HCT116 (cell line): Measurements from ENCODE around the gene RASL11B. TPM values are rescaled to one million over a fixed set of nuclear protein-coding genes. Genes with fewer than 3 reads are reported as not detected.

Source experiments
- ATAC-seq: fragments of 200-7000 bp; cut with Tn5 transposase; 2 replicates; pipeline ENCODE4 v1.9.1; 2020; ENCODE audit warnings: mild to moderate bottlenecking, moderate library complexity
- BruUV-seq: library from RNA; stranded (reverse); fragments of 400-500 nt; replicated peaks from 2 replicates; lab custom pipeline; 2021; lab: Mats Ljungman, UMichigan
- CTCF ChIA-PET: fragments of 300-600 bp; sonication (Branson Sonifier 250); formaldehyde crosslinking; loops from one replicate; lab custom pipeline; 2021; ENCODE audit warnings: antibody characterized with exemption; lab: Charles Lee
- POLR2A ChIA-PET: fragments of 300-600, 350-600 bp; sonication (Branson Sonifier 250); formaldehyde crosslinking; loops from one replicate; lab custom pipeline; 2021; ENCODE audit warnings: antibody characterized with exemption; lab: Charles Lee
- RAD21 ChIA-PET, 2 experiments: fragments of 300-600 bp; sonication (Branson Sonifier 250); formaldehyde crosslinking; loops; one replicate each; lab custom pipeline; 2023; ENCODE audit warnings: low total read pairs in 2 of 2; ENCODE audit not compliant: uncharacterized antibody in 2 of 2, unreplicated experiment in 2 of 2, low non-redundant PET in 1 of 2; lab: Charles Lee
- DNase-seq: peaks from one replicate; pipeline ENCODE4 v3.0.0-alpha.2; 2010; ENCODE audit warnings: low read depth, low spot score
- H2AFZ ChIP-seq: fragments of 200-600 bp; shearing (Covaris generic), sonication (generic); 2 replicates; pipeline ENCODE4 v1.6.1; 2017; ENCODE audit warnings: low read depth, mixed run types, mixed read lengths, antibody characterized with exemption, low read length; ENCODE audit not compliant: poor library complexity, severe bottlenecking
- H3K27ac ChIP-seq: 2 replicates; pipeline ENCODE4 v1.5.1; 2012; ENCODE audit warnings: low read depth, low read length
- H3K27me3 ChIP-seq: fragments of 200-600 bp; sonication (generic); 2 replicates; pipeline ENCODE4 v1.6.1; 2016; ENCODE audit warnings: mixed run types, low read length, mixed read lengths; ENCODE audit not compliant: insufficient read depth
- H3K36me3 ChIP-seq, 2 experiments: fragments of 200-500 bp in 1 of 2; fragments of 200-600 bp in 1 of 2; sonication (Bioruptor generic) in 1 of 2; sonication (generic) in 1 of 2; 2 replicates each; pipeline versions ENCODE4 v1.5.1 to v1.6.1; 2014 to 2016; ENCODE audit warnings: low read length in 2 of 2, inconsistent platforms in 1 of 2, mixed read lengths in 1 of 2, mixed run types in 1 of 2; ENCODE audit not compliant: insufficient read depth in 2 of 2, control insufficient read depth in 1 of 2
- H3K4me1 ChIP-seq, 2 experiments: fragments of 200-600 bp in 1 of 2; sonication (generic) in 1 of 2; 2 replicates each; pipeline versions ENCODE4 v1.5.1 to v1.6.1; 2012 to 2017; ENCODE audit warnings: low read length in 2 of 2, inconsistent platforms in 1 of 2, mild to moderate bottlenecking in 1 of 2, mixed read lengths in 1 of 2, mixed run types in 1 of 2, moderate library complexity in 1 of 2; ENCODE audit not compliant: insufficient read depth in 2 of 2, control insufficient read depth in 1 of 2
- H3K4me2 ChIP-seq: fragments of 200-600 bp; sonication (generic); 2 replicates; pipeline ENCODE4 v1.6.1; 2017; ENCODE audit warnings: mixed run types, low read length, mixed read lengths
- H3K4me3 ChIP-seq, 2 experiments: fragments of 200-600 bp in 1 of 2; sonication (generic) in 1 of 2; replicated peaks in 1 of 2; 2 replicates each; pipeline ENCODE4 v1.5.1; 2011 to 2016; ENCODE audit warnings: low read length in 2 of 2, control low read depth in 1 of 2, low read depth in 1 of 2, mild to moderate bottlenecking in 1 of 2, mixed read lengths in 1 of 2, mixed run types in 1 of 2
- H3K79me2 ChIP-seq: fragments of 200-600 bp; sonication (generic); 2 replicates; pipeline ENCODE4 v1.6.1; 2017; ENCODE audit warnings: mild to moderate bottlenecking, mixed run types, low read length, moderate library complexity, mixed read lengths; ENCODE audit not compliant: insufficient read depth
- H3K9ac ChIP-seq: fragments of 200-600 bp; sonication (generic); 2 replicates; pipeline ENCODE4 v1.6.1; 2016; ENCODE audit warnings: low read length, mixed read lengths
- H3K9me2 ChIP-seq: fragments of 200-600 bp; sonication (generic), shearing (Covaris generic); 2 replicates; pipeline ENCODE4 v1.6.1; 2017; ENCODE audit warnings: mixed run types, mild to moderate bottlenecking, moderate library complexity; ENCODE audit not compliant: insufficient read depth
- H3K9me3 ChIP-seq, 2 experiments: fragments of 200-500 bp in 1 of 2; fragments of 200-600 bp in 1 of 2; sonication (Bioruptor generic) in 1 of 2; sonication (generic) in 1 of 2; 2 replicates each; pipeline ENCODE4 v1.6.1; 2014 to 2017; ENCODE audit warnings: low read length in 2 of 2, mixed read lengths in 2 of 2, inconsistent platforms in 1 of 2, low read depth in 1 of 2, mild to moderate bottlenecking in 1 of 2, mixed run types in 1 of 2, moderate library complexity in 1 of 2; ENCODE audit not compliant: control insufficient read depth in 1 of 2, insufficient read depth in 1 of 2
- H4K20me1 ChIP-seq: fragments of 200-600 bp; sonication (generic), shearing (Covaris generic); 2 replicates; pipeline ENCODE4 v1.6.1; 2017; ENCODE audit warnings: mixed run types, mild to moderate bottlenecking, moderate library complexity; ENCODE audit not compliant: insufficient read depth
- ATF3 ChIP-seq: IDR thresholded peaks from 2 replicates; pipeline ENCODE4 v1.6.1; 2012
- CBX3 ChIP-seq: IDR thresholded peaks from 2 replicates; pipeline ENCODE4 v1.6.1; 2012; ENCODE audit warnings: low read depth
- CEBPB ChIP-seq: IDR thresholded peaks from 2 replicates; pipeline ENCODE4 v1.6.1; 2012; ENCODE audit warnings: low read depth
- EGR1 ChIP-seq: IDR thresholded peaks from 2 replicates; pipeline ENCODE4 v1.6.1; 2012; ENCODE audit warnings: low read depth
- ELF1 ChIP-seq: IDR thresholded peaks from 2 replicates; pipeline ENCODE4 v1.6.1; 2012; ENCODE audit warnings: low read depth, borderline replicate concordance
- EZH2 ChIP-seq: fragments of 200-600 bp; sonication (generic); IDR thresholded peaks from 2 replicates; pipeline ENCODE4 v1.6.1; 2017; ENCODE audit warnings: antibody characterized with exemption, mixed run types
- EZH2phosphoT487 ChIP-seq: fragments of 200-600 bp; IDR thresholded peaks from 2 replicates; pipeline ENCODE4 v1.6.1; 2018; ENCODE audit warnings: antibody characterized with exemption, borderline replicate concordance
- FOSL1 ChIP-seq: IDR thresholded peaks from 2 replicates; pipeline ENCODE4 v1.6.1; 2012; ENCODE audit warnings: low read depth
- JUND ChIP-seq: IDR thresholded peaks from 2 replicates; pipeline ENCODE4 v1.6.1; 2012
- MAX ChIP-seq: IDR thresholded peaks from 2 replicates; pipeline ENCODE4 v1.6.1; 2012
- POLR2AphosphoS5 ChIP-seq: IDR thresholded peaks from 2 replicates; pipeline ENCODE4 v1.6.1; 2011; ENCODE audit warnings: mild to moderate bottlenecking, low read depth, low read length, moderate library complexity
- RAD21 ChIP-seq: IDR thresholded peaks from 2 replicates; pipeline ENCODE4 v1.6.1; 2012; ENCODE audit warnings: low read depth, mild to moderate bottlenecking
- REST ChIP-seq: IDR thresholded peaks from 2 replicates; pipeline ENCODE4 v1.6.1; 2012; ENCODE audit warnings: low read depth
- SP1 ChIP-seq: IDR thresholded peaks from 2 replicates; pipeline ENCODE4 v1.6.1; 2012; ENCODE audit warnings: low read depth
- SRF ChIP-seq: IDR thresholded peaks from 2 replicates; pipeline ENCODE4 v1.6.1; 2012; ENCODE audit warnings: low read depth
- TCF7L2 ChIP-seq: IDR thresholded peaks from 2 replicates; pipeline ENCODE4 v1.7.0; 2011; ENCODE audit warnings: borderline replicate concordance, inconsistent platforms; ENCODE audit not compliant: insufficient read depth, insufficient read length; ENCODE audit errors: extremely low read depth
- ZNF274 ChIP-seq: fragments of 200-500 bp; sonication (Bioruptor generic); IDR thresholded peaks from 2 replicates; pipeline ENCODE4 v1.6.1; 2014; ENCODE audit warnings: mild to moderate bottlenecking, low read depth, low read length, inconsistent platforms
- intact Hi-C: fragments of 100-400 bp; cut with micrococcal nuclease; formaldehyde crosslinking; loops from 2 replicates; pipeline ENCODE4 v1.10.0; 2022
- total RNA-seq: library from RNA; stranded (reverse); gene quantifications from one replicate; pipeline ENCODE4 v1.2.1, GENCODE V29; 2021; ENCODE audit not compliant: unreplicated experiment
- TF ChIP-seq, protein P1 (sequence below), 3 experiments: fragments of 200-600 bp in 1 of 3; sonication (generic) in 1 of 3; IDR thresholded peaks in 2 of 3; conservative IDR thresholded peaks in 1 of 3; 2 replicates each; pipeline ENCODE4 v1.5.1; 2012 to 2017; ENCODE audit warnings: low read depth in 2 of 3, low read length in 2 of 3, antibody characterized with exemption in 1 of 3, borderline replicate concordance in 1 of 3, control low read depth in 1 of 3, mild to moderate bottlenecking in 1 of 3, mixed read lengths in 1 of 3, mixed run types in 1 of 3, moderate library complexity in 1 of 3; ENCODE audit not compliant: insufficient read depth in 1 of 3
- TF ChIP-seq, protein P2 (sequence below): IDR thresholded peaks from 2 replicates; pipeline ENCODE4 v1.6.1; 2011; ENCODE audit warnings: mild to moderate bottlenecking, low read length, moderate library complexity; ENCODE audit not compliant: insufficient replicate concordance; ENCODE audit errors: extremely low read depth

The RASL11B gene
- total RNA-seq, 1 experiment from 2014 or later = 0.34 TPM

DNA sequence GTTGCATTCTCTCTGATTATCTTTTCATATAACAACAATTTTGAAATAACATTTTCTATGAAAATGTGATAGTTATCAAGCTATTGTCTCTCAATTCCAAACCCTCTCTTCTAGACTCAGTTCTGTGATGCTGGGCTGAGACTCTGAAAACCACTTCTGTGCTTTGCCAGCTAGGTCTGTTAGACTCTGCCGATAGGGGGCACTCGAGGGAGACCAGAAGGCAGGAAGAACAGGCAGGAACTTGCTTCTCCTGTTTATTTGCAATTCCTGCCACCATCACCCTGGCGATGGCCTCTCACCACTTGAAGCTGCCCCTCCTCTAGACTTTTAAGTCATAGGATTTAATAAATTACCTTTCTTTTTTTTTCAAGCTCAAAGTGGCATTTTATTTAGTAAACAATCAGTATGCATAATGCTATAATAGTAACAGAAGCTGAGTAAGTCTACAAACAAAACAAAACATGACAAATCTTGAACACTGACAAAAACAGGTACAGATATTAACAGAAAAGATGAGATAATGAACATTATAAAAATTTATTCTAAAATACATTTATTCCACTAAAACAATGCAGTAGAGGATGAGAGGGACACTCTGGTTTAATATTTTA lies 49.7 kb downstream of the RASL11B start:
- intact Hi-C loops = no loop called here
- TF ChIP-seq JUND (no peak), CEBPB (no peak), POLR2AphosphoS5 (no peak), SRF (no peak), RAD21 (peak; percentile 40), EZH2 (no peak), FOSL1 (no peak), ZNF274 (no peak), CBX3 (0 out of 2 replicates have a peak, but pooled peaks have one; percentile 48), SP1 (no peak), TCF7L2 (no peak), ATF3 (no peak), REST (no peak), EZH2phosphoT487 (no peak), ELF1 (peak; percentile 12; the same call in 1 of the 2 replicates), EGR1 (no peak), MAX (no peak)
- TF ChIP-seq, protein P1, sequence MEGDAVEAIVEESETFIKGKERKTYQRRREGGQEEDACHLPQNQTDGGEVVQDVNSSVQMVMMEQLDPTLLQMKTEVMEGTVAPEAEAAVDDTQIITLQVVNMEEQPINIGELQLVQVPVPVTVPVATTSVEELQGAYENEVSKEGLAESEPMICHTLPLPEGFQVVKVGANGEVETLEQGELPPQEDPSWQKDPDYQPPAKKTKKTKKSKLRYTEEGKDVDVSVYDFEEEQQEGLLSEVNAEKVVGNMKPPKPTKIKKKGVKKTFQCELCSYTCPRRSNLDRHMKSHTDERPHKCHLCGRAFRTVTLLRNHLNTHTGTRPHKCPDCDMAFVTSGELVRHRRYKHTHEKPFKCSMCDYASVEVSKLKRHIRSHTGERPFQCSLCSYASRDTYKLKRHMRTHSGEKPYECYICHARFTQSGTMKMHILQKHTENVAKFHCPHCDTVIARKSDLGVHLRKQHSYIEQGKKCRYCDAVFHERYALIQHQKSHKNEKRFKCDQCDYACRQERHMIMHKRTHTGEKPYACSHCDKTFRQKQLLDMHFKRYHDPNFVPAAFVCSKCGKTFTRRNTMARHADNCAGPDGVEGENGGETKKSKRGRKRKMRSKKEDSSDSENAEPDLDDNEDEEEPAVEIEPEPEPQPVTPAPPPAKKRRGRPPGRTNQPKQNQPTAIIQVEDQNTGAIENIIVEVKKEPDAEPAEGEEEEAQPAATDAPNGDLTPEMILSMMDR (IDR thresholded peaks at IDR 0.05 in 2 of 3, conservative IDR thresholded peaks at IDR 0.05 in 1 of 3; ENCODE audit: borderline replicate concordance in 1 of 3, insufficient read depth in 1 of 3, low read depth in 2 of 3, low read length in 2 of 3) = peak; percentile 41 to 97 (median 90); a peak in 5 of 6 replicates
- TF ChIP-seq, protein P2, sequence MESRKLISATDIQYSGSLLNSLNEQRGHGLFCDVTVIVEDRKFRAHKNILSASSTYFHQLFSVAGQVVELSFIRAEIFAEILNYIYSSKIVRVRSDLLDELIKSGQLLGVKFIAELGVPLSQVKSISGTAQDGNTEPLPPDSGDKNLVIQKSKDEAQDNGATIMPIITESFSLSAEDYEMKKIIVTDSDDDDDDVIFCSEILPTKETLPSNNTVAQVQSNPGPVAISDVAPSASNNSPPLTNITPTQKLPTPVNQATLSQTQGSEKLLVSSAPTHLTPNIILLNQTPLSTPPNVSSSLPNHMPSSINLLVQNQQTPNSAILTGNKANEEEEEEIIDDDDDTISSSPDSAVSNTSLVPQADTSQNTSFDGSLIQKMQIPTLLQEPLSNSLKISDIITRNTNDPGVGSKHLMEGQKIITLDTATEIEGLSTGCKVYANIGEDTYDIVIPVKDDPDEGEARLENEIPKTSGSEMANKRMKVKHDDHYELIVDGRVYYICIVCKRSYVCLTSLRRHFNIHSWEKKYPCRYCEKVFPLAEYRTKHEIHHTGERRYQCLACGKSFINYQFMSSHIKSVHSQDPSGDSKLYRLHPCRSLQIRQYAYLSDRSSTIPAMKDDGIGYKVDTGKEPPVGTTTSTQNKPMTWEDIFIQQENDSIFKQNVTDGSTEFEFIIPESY = no peak

More for the DNA sequence above, 49.7 kb downstream of the RASL11B start:
- ChIA-PET POLR2A (interaction anchor here (0.8 kb wide), 1 partner anchor 190 kb away, joined by 11 read pairs; no protein-coding TSS in a partner anchor), CTCF (interaction anchor here (0.8 to 1.3 kb wide), 10 partner anchors 8 to 366 kb away, joined by 3 to 9 read pairs (median 4); no protein-coding TSS in a partner anchor), RAD21 (no interaction called here)
- DNase-seq (peak; percentile 77), ATAC-seq (peak; percentile 94)
- H3K9ac ChIP-seq = no peak overlapping the region
- no peaks in the 10 kb centered on the region for H4K20me1 ChIP-seq
- H3K27ac ChIP-seq = no peak overlapping the region
- no peak overlapping the region for H3K4me3 ChIP-seq
- BruUV-seq = no TSS peak
- no peaks in the 10 kb centered on the region for H3K79me2 ChIP-seq
- no peak overlapping the region for H3K4me2 ChIP-seq
- H2AFZ ChIP-seq = no peak overlapping the region
- H3K4me1 ChIP-seq = 0 out of 4 replicates have a peak, but pooled peaks cover 0 to 3% of the 10 kb centered on the region in 2 experiments
- no peaks in the 10 kb centered on the region for H3K36me3 ChIP-seq
- no peaks in the 10 kb centered on the region for H3K27me3 ChIP-seq
- no peaks in the 10 kb centered on the region for H3K9me2 ChIP-seq
- no peaks in the 10 kb centered on the region for H3K9me3 ChIP-seq
